ENCODE results near the gene CERS2. TPM values are rescaled to one million over a fixed set of nuclear protein-coding genes. Genes with fewer than 3 reads are reported as not detected.

Gene CERS2
- total and polyA plus RNA-seq, 2 of the 8 experiments (the other 6 are each of a cell fraction or from before 2014, with no cell fraction given): 216 to 237 TPM

GRCh38 chr1:150964164-150964489 lies 10.5 kb downstream of the CERS2 start:
- no peaks in the 10 kb centered on the region for H3K23me2 ChIP-seq (ENCODE audit: low read depth, low read length)
- H3K27ac ChIP-seq (ENCODE audit: low read depth, low read length): no peak overlapping the region; the same call in 1 of the 2 replicates
- peaks cover 0 to 8% of the 10 kb centered on the region in 2 experiments; a peak in 1 of 4 replicates for H3K79me2 ChIP-seq (ENCODE audit: control insufficient read depth in 1 of 2, insufficient read depth in 2 of 2, low read length in 2 of 2)
- H3K4me1 ChIP-seq (replicated peaks in 1 of 4; ENCODE audit: control insufficient read depth in 3 of 4, insufficient read depth in 4 of 4, low read length in 3 of 4): peaks cover 0 to 4% (median 2%) of the 10 kb centered on the region in 4 experiments; a peak in 1 of 7 replicates
- no peaks in the 10 kb centered on the region for H3K27me3 ChIP-seq (replicated peaks in 1 of 4; ENCODE audit: control insufficient read depth in 3 of 4, extremely low read depth in 1 of 4, insufficient read depth in 3 of 4, low read length in 3 of 4)
- H2BK120ac ChIP-seq (replicated peaks; ENCODE audit: low read depth, low read length): no peak overlapping the region
- H2BK15ac ChIP-seq (ENCODE audit: low read length): no peak overlapping the region
- FAIRE-seq (no peak), DNase-seq (ENCODE audit: low read depth in 1 of 2, low spot score in 2 of 2) (no peak)
- H3K9ac ChIP-seq (replicated peaks in 1 of 4; ENCODE audit: extremely low read depth in 1 of 4, low read depth in 3 of 4, low read length in 3 of 4): no peak overlapping the region
- no peak overlapping the region for H3K4me3 ChIP-seq (ENCODE audit: extremely low read depth in 1 of 4, insufficient read depth in 2 of 4, low read depth in 3 of 4, low read length in 4 of 4)
- no peak overlapping the region for H3K23ac ChIP-seq (ENCODE audit: insufficient read length)
- peaks cover 5 to 7% of the 10 kb centered on the region in 2 experiments for H4K20me1 ChIP-seq (replicated peaks in 1 of 2; ENCODE audit: control insufficient read depth in 1 of 2, insufficient read depth in 2 of 2, low read length in 2 of 2)
- H2BK12ac ChIP-seq (ENCODE audit: low read depth, low read length): 0 out of 2 replicates have a peak overlapping the region, but pooled peaks have one; percentile 3
- ChIA-PET POLR2A (ENCODE audit: partially characterized antibody) (interaction anchor here (0.7 to 10.1 kb wide), 7 partner anchors 11 to 42 kb away, joined by 3 to 126 read pairs (median 6); partner anchors contain the start of genes ANXA9, CERS2 and MINDY1), CTCF (ENCODE audit: partially characterized antibody) (interaction anchor here (1.1 to 4.9 kb wide), 3 partner anchors 15 to 42 kb away, joined by 5 to 27 read pairs (median 6); partner anchors contain the start of gene MINDY1)
- H4K5ac ChIP-seq (ENCODE audit: insufficient read length, low read depth, low read length): no peak overlapping the region
- no peak overlapping the region for H3K18ac ChIP-seq (ENCODE audit: extremely low read depth, low read length)
- H4K91ac ChIP-seq (replicated peaks; ENCODE audit: insufficient read length, low read length): no peak overlapping the region
- no peaks in the 10 kb centered on the region; a peak in 1 of 4 replicates for H3K9me3 ChIP-seq (ENCODE audit: insufficient read depth in 2 of 2, low read depth in 1 of 2, low read length in 1 of 2)
- no peak overlapping the region for H2BK20ac ChIP-seq (ENCODE audit: low read length)
- H3K4ac ChIP-seq (replicated peaks; ENCODE audit: insufficient read length, low read depth, low read length): no peak overlapping the region
- H3K14ac ChIP-seq (ENCODE audit: insufficient read length): no peak overlapping the region
- H2BK5ac ChIP-seq (ENCODE audit: low read depth, low read length): no peak overlapping the region
- H3K79me1 ChIP-seq (ENCODE audit: low read depth, low read length): peaks cover 4% of the 10 kb centered on the region; the same call in 1 of the 2 replicates
- no peak overlapping the region for H2AK5ac ChIP-seq (ENCODE audit: low read depth, low read length)
- peaks cover 37 to 94% (median 83%) of the 10 kb centered on the region in 4 experiments for H3K36me3 ChIP-seq (ENCODE audit: control insufficient read depth in 2 of 4, insufficient read depth in 4 of 4, low read length in 3 of 4)
- peak; percentile 66; the same call in 1 of the 2 replicates for TF ChIP-seq POLR2AphosphoS5 (IDR thresholded peaks at IDR 0.05; ENCODE audit: low read depth, low read length)
- TF ChIP-seq RNF2 (IDR thresholded peaks at IDR 0.05; ENCODE audit: borderline replicate concordance, low read depth, low read length, missing control alignments, poor library complexity, severe bottlenecking): no peak
- TF ChIP-seq MAFK (IDR thresholded peaks at IDR 0.05; ENCODE audit: low read depth, low read length): no peak
- H3K56ac ChIP-seq (replicated peaks; ENCODE audit: insufficient read length, low read depth, low read length): no peak overlapping the region
- no peak overlapping the region for H4K8ac ChIP-seq (ENCODE audit: extremely low read depth, insufficient read depth, low read length)
- 93% methylated on average over 5 of the region's 5 CpGs; no CpG with 5 or more reads in 1 of the 2 experiments for WGBS, 2 experiments (ENCODE audit: extremely low coverage in 1 of 2, insufficient coverage in 1 of 2, insufficient read length in 1 of 2, insufficient replicate concordance in 2 of 2, low coverage in 1 of 2, low lambda C conversion rate in 2 of 2, missing lambda C conversion rate in 1 of 2)
- no peak overlapping the region for H2AFZ ChIP-seq (ENCODE audit: low read length)
- H3K4me2 ChIP-seq (ENCODE audit: insufficient read depth in 1 of 2, low read depth in 2 of 2, low read length in 2 of 2): no peak overlapping the region

All from H1 (cell line).